DMS153 treated with DMSO at 0.1 percent for 48 hours (cell line): Measurements from ENCODE around the gene RTN1.

Experiments used
- DNase-seq: peaks from one replicate; lab custom pipeline; 2025; ENCODE audit not compliant: unreplicated experiment; lab: John Stamatoyannopoulos, UW

The RTN1 gene

GRCh38 chr14:59633486-59633885, 237.1 kb downstream of the RTN1 start:
- no peak for DNase-seq

GRCh38 chr14:59632381-59632780, 238.2 kb downstream of the RTN1 start:
- DNase-seq, result no peak

- peak; percentile 12 for DNase-seq
Measured at GRCh38 chr14:59631237-59631636, 239.3 kb downstream of the RTN1 start.

GRCh38 chr14:59630288-59630963, 240.2 kb downstream of the RTN1 start:
- peak; percentile 38 for DNase-seq

GRCh38 chr14:59629444-59630287, 240.9 kb downstream of the RTN1 start:
- DNase-seq, result peak; percentile 54

GRCh38 chr14:59627011-59627520, 243.5 kb downstream of the RTN1 start:
- no peak for DNase-seq

- no peak for DNase-seq
Measured at GRCh38 chr14:59622631-59623030, 247.9 kb downstream of the RTN1 start.

GRCh38 chr14:59619061-59619460, 251.5 kb downstream of the RTN1 start:
- DNase-seq, result no peak

- no peak for DNase-seq
Measured at GRCh38 chr14:59601056-59601455, 269.5 kb downstream of the RTN1 start.

GRCh38 chr14:59600211-59600945, 270.2 kb downstream of the RTN1 start:
- no peak for DNase-seq

- no peak for DNase-seq
Measured at GRCh38 chr14:59595071-59595470, 275.5 kb downstream of the RTN1 start.

GRCh38 chr14:59591641-59592370, 278.8 kb downstream of the RTN1 start:
- DNase-seq, result no peak

- no peak for DNase-seq
Measured at GRCh38 chr14:59588101-59588500, 282.5 kb downstream of the RTN1 start.

GRCh38 chr14:59585891-59586554, 284.6 kb downstream of the RTN1 start:
- DNase-seq, result no peak

- no peak for DNase-seq
Measured at GRCh38 chr14:59583755-59584154, 286.8 kb downstream of the RTN1 start.

GRCh38 chr14:59582845-59583509, 287.6 kb downstream of the RTN1 start:
- no peak for DNase-seq

GRCh38 chr14:59582161-59582560, 288.4 kb downstream of the RTN1 start:
- no peak for DNase-seq

GRCh38 chr14:59580911-59581310, 289.7 kb downstream of the RTN1 start:
- DNase-seq, result no peak

- peak; percentile 83 for DNase-seq
Measured at GRCh38 chr14:59576332-59577294, 294.0 kb downstream of the RTN1 start, which contains the start of gene CCDC175. CCDC175 (minus strand) TSS chr14:59576812; CDS start chr14:59576775, 37 bp downstream.
